Head of caudate nucleus (tissue), 42 donors: ENCODE results near the gene S1PR3.

Experiments
- DNase-seq, 42 donors: peaks; one replicate each; pipeline versions ENCODE4 v3.0.0 to v3.0.0-alpha.2; 2020 to 2021; ENCODE audit warnings: mixed read lengths in 7 of 42
- intact Hi-C: fragments of 100-400 bp; cut with DNase I; formaldehyde crosslinking; loops from one replicate; pipeline ENCODE4 v1.15.0; 2022

The S1PR3 gene

DNA sequence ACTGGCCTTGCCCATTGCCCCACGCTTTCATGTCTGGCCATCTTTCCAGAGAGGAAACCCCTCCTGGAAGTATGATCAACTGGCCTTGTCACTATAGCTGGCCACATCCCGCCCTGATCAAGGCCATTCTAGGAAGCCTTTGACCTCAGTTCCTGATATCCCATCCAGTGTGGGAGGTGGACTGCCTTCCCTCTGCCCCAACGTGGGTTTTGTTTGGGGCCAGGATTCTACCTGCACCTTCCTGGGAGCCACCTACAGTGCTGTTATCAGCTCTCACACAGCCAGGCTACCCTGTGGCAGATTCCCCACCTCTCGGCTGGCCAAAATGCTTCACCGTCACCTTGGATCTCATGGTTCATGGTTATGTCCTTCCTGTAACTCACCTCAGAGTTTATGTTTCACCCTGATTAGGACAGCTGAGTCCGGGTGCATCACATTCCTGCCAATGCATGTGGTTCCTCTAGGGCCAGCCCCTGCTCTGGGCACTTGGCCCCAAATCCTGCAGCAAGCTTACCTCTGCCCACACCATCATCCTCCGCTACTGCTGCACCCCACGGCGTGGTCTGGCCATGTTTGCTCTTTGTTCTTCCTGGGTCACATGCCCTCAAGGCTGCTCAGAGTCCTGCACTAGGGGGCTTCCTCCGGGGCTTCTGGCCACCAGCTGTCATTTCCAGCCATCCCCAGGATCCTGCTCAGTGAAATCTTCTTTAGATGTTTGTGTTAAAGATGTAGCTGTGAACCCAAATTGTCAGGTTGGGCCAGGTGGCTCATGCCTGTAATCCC, 24.2 kb upstream of the S1PR3 start:
- intact Hi-C loops, result no loop called here

DNA sequence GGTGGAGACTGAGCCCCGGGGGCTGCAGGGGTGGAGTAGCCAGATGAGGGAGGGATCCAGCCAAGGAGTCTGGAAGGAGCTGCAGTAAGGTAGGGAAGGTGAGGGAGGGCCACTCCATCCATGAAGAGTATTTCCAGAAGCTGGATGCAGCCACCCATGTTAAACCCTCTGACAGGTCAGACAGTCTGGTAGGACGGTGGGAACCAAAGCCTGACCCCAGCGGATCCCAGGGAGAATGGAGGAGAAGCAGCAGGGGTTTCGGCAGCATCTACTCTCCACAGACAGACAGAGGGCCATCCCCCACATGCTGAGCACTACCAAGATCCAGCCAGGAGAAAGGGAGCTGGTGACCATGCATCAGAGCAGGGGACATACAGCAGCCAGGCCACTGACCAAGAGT, 22.5 kb upstream of the S1PR3 start:
- no peak for DNase-seq
- intact Hi-C loops, result no loop called here

More for the DNA sequence above, 24.2 kb upstream of the S1PR3 start:
- no peak for DNase-seq

- intact Hi-C loops, result no loop called here
- no peak for DNase-seq
Observed at GRCh38 chr9:88969646-88970373, 21.5 kb upstream of the S1PR3 start.

DNA sequence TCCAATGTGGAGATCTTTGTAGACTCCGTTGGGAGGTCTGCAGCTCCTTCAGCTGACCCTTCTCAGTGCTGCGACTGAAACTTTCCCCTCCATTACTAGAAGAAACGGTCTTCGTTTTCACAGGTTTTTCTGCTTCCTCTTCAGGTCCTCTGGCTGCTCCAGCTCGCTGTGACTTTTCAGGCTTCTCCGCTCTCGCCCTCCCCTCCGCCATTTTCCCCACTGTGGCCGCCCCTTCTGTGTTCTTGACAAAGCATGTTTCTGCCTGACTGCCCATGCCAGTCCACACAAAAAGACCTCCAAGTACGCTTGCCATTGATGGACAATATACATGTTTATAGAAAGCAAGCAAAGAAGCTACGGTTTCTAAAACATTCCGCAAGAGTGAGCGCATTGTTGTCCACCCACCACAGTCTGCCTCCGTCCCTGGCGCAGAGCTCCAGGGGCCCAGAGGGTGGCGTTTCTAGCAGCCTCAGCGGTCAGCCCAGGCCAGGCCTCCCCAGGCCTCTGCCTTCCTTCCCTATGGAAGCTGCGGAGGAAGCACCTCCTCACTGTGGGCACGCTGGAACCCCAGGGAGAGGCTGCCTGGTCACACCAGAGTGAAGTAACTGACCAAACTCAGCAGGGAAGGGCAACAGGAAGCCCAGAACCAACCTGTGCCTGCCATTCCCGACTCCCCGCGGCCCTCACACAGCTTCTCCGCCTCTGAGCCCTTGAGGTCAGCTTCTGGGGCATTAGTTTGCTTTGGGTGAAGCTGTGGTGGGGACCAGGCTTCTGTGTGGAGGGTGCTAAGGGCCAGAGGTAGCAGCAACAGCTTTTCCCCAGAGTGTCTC, 19.9 kb upstream of the S1PR3 start:
- intact Hi-C loops, result no loop called here
- DNase-seq, result no peak

- intact Hi-C loops, result no loop called here
- peak in 1 of 42 donors; percentile 2 for DNase-seq
Observed at GRCh38 chr9:88972401-88972800, 18.9 kb upstream of the S1PR3 start.

DNA sequence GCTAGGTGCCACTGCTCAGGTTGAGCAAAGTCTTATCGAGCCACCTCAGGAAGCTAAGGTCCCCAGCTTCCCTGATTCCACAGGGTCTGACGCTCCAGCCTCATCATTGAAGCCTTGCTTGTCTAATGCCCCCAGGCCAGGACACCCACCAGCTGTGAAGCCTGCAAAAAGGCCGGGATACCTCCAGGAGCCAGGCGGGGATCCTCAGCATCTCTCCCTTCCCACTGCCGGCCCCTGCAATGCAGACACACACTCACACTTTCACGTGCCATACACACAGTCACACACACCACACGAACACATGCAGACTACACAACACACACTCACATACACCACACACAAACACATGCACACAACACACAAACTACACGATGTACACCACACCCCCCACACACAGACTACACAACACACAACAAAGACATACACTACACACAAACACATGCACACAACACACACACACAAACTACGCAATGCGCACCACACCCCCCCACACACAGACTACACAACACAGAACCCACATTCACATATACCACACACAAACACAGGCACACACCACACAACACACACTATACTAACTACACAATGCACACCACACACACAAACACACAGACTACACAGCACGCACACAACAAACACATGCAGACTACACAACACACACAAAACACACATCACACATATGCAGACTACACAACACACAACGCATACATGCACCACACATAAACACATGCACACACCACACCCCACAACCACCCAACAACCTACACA, 17.8 kb upstream of the S1PR3 start:
- DNase-seq, result peak in 1 of 42 donors; percentile 5
- intact Hi-C loops, result no loop called here

GRCh38 chr9:88974641-88975040, 16.6 kb upstream of the S1PR3 start:
- intact Hi-C loops, result no loop called here
- peak in 1 of 42 donors; percentile 3 for DNase-seq

DNA sequence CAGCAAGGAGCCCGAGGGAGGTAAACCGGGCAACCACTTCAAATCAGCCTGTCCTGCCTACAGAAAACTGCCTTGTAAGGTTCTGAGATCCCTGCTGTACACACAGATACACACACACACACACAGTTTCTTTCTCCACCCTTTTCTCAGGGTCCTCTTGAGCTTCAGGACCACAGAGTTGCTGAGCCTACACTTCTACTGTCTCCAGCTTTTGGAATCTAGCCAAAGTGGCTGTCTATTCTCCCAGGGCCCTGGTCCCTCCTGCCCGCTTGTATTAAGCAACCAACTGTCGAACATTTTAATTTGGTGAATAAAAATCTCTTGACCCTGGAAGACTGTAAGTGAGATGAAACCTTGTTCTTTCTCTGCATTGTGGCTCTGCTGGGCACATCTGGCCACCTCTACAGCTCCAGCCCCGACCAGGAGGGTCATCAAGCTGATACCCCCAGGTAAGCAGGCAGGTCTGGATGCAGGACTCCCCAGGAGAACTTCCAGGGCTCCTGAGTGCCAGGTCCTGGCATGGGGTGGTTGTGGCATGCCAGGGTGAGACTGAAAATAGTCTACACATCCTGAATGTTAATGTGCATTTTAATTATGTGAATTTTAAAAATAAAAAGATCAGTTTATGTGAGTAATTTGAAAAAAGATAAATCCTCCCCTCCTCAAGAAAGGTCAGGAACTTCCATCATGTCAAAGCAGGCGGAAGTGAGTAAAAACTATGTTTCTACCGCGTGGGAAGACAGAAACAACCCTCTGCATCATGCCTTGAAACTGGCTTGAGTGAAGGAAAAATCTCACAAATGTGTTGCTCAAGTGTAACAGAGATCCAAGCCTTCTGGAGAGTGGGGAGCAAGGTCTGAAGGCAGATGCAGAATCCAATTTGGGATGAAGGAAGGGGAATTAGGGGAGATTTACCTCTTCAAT, 15.0 kb upstream of the S1PR3 start:
- DNase-seq, result peak in 1 of 42 donors; percentile 16
- intact Hi-C loops, result no loop called here

- intact Hi-C loops, result no loop called here
Observed at GRCh38 chr9:88976890-88977257, 14.4 kb upstream of the S1PR3 start.

GRCh38 chr9:88978034-88978433, 13.2 kb upstream of the S1PR3 start:
- intact Hi-C loops, result no loop called here
- DNase-seq, result no peak

More at GRCh38 chr9:88976890-88977257, 14.4 kb upstream of the S1PR3 start:
- peak in 2 of 42 donors; percentile 2 to 5 for DNase-seq

GRCh38 chr9:88979021-88979420, 12.2 kb upstream of the S1PR3 start:
- intact Hi-C loops, result no loop called here
- DNase-seq, result peak in 1 of 42 donors; percentile 14

GRCh38 chr9:88979791-88980190, 11.5 kb upstream of the S1PR3 start:
- intact Hi-C loops, result no loop called here
- no peak for DNase-seq

GRCh38 chr9:88980740-88981203, 10.5 kb upstream of the S1PR3 start:
- intact Hi-C loops, result no loop called here
- DNase-seq, result no peak

DNA sequence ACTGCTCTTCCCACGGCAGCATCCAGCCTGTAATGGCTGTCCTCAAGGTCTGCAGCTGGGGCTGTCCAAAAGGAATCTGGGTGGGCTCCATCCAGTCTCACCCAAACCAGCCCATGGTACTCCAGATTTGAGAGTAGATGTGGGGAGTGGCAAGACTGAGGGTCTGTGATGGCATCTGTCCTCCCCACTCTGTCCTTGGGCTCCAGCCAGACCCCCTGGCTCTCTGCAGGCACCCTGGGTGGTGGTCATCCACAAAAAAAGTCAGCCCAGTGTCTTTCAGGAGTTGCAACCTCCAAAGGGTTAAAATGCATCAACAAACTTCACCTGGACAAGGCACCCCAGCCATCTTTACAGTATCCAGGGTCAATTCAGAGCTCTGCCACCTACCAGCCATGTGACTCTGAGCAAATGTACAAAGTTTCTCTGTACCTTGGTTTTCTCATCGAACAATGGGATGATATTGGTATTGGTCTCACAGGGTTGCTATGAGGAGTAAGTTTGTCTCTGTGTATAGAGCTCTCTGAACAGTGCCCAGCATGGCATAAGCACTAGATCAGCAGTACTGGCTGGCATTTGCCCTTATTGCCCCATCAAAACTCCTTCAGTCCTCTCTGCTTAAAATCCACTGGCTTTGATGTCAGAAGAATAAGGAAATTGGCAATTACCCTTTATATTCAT, 7.3 kb upstream of the S1PR3 start:
- DNase-seq, result no peak
- intact Hi-C loops, result no loop called here

DNA sequence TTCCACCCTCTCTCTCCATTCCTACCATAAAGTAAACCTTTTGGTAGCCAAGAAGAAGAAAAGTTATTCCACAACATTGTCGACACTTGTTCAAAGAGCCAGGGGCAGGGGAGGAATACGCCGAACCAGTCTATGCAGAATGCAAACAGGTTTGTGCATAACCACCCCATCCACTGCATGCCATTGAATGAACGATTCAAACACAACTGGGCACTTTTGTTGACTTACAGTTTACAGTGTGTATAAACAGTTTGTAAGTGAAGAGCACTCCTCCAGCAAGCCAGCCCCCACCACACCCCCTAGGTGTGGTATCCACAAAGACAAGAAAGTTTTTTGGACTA, 6.8 kb upstream of the S1PR3 start:
- DNase-seq, result no peak
- intact Hi-C loops, result no loop called here

DNA sequence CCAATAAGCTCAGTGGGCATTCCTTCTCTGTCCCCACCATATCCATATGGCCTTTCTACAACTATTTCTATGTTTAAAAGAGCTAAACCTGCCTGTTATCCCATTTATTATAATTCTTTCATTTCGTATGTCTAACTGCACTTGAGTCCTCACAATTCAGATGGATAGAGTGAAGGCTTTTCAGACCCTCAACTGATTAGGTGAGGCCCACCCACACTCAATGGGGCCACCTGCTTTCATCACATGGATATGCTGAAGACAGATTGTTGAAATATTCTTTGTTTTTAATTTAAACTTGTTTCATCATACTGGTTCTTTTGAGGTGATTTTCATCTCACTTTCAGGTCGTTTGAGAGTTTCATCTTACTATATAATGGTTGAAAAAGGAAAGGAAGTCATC, 5.7 kb upstream of the S1PR3 start:
- intact Hi-C loops, result no loop called here

GRCh38 chr9:88986776-88987175, 4.5 kb upstream of the S1PR3 start:
- DNase-seq, result no peak
- intact Hi-C loops, result no loop called here

More for the DNA sequence above, 5.7 kb upstream of the S1PR3 start:
- DNase-seq, result no peak
